Brain microvascular endothelial cell (primary cell): Measurements from ENCODE around the gene MMP1.

Experiments used
- DNase-seq: peaks from one replicate; pipeline ENCODE4 v3.0.0-alpha.2; 2020
- H3K27ac ChIP-seq: fragments of 250-450 bp; sonication (Bioruptor Pico); 2 replicates; pipeline ENCODE4 v1.5.1; 2020; ENCODE audit warnings: mild to moderate bottlenecking, moderate library complexity
- H3K27me3 ChIP-seq: fragments of 250-450 bp; sonication (Bioruptor Pico); replicated peaks from 2 replicates; pipeline ENCODE4 v1.5.1; 2020; ENCODE audit warnings: mild to moderate bottlenecking
- H3K36me3 ChIP-seq: fragments of 250-450 bp; sonication (Bioruptor Pico); replicated peaks from 2 replicates; pipeline ENCODE4 v1.5.1; 2020; ENCODE audit warnings: mild to moderate bottlenecking
- H3K4me3 ChIP-seq: 2 replicates; pipeline ENCODE4 v1.5.1; 2011; ENCODE audit warnings: low read depth, mild to moderate bottlenecking, control low read depth, low read length, moderate library complexity
- in situ Hi-C: cut with HindIII; loops from 2 replicates; pipeline ENCODE4 v1.10.0; 2017; ENCODE audit warnings: low sequenced_read_pairs, low pct_ligation_motif_present
- TF ChIP-seq, protein P1 (sequence below): IDR thresholded peaks from 2 replicates; pipeline ENCODE4 v1.5.1; 2011; ENCODE audit warnings: low read depth, mild to moderate bottlenecking, moderate library complexity, low read length, control low read depth, inconsistent platforms; ENCODE audit errors: missing control alignments

MMP1 gene

GRCh38 chr11:102837156-102837555 lies 39.2 kb upstream of the MMP1 start:
- no peak for DNase-seq
- Histone ChIP-seq H3K27ac (no peak overlapping the region), H3K36me3 (no peaks in the 10 kb centered on the region), H3K4me3 (no peak overlapping the region), H3K27me3 (no peaks in the 10 kb centered on the region)
- TF ChIP-seq, protein P1, sequence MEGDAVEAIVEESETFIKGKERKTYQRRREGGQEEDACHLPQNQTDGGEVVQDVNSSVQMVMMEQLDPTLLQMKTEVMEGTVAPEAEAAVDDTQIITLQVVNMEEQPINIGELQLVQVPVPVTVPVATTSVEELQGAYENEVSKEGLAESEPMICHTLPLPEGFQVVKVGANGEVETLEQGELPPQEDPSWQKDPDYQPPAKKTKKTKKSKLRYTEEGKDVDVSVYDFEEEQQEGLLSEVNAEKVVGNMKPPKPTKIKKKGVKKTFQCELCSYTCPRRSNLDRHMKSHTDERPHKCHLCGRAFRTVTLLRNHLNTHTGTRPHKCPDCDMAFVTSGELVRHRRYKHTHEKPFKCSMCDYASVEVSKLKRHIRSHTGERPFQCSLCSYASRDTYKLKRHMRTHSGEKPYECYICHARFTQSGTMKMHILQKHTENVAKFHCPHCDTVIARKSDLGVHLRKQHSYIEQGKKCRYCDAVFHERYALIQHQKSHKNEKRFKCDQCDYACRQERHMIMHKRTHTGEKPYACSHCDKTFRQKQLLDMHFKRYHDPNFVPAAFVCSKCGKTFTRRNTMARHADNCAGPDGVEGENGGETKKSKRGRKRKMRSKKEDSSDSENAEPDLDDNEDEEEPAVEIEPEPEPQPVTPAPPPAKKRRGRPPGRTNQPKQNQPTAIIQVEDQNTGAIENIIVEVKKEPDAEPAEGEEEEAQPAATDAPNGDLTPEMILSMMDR: no peak
- in situ Hi-C loops: no loop called here

GRCh38 chr11:102836290-102836875 lies 38.4 kb upstream of the MMP1 start:
- TF ChIP-seq, protein P1: no peak
- no peaks in the 10 kb centered on the region for H3K27me3 ChIP-seq
- no peak overlapping the region for H3K27ac ChIP-seq
- no peak overlapping the region for H3K4me3 ChIP-seq
- H3K36me3 ChIP-seq: no peaks in the 10 kb centered on the region
- in situ Hi-C loops: no loop called here
- peak; percentile 65 for DNase-seq

DNA sequence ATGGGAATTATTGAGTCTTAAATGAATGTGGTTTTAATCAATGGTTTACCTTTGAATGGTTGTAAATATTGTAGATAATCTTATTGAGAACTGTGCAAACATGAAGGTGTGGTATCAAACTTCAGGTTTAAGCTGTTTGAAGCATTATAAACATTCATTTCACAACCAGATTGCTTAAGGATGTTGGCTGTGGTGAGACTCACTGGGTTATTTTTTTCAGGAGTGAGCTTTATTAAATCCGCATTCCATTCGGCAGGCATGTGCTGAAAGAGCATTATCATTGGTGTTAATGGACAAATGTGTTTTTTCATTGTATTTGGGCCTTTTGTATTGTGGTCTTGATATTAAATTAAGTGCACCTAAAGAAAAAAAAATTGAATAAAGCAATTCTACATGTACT lies 35.8 kb upstream of the MMP1 start:
- no peak overlapping the region for H3K27ac ChIP-seq
- DNase-seq: no peak
- H3K27me3 ChIP-seq: no peaks in the 10 kb centered on the region
- in situ Hi-C loops: no loop called here
- H3K36me3 ChIP-seq: no peaks in the 10 kb centered on the region
- TF ChIP-seq, protein P1: no peak
- no peak overlapping the region for H3K4me3 ChIP-seq

DNA sequence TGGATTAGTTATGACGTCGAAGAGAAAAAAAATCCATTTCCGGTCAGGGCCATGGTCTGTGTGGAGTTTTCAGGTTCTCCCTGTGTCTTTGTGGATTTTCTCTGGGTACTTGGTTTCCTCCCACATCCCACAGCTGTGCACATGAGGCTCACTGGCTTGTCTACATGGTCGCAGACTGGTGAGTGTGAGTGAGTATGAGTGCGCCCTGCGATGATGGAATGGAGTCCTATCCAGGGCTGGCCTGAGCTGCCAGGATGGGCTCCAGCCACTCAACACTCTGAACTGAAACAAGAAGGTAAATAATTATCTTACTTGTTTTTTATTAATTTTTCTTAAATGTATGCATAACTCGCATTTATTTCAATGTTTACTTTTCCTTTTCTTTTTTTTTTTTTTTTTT lies 34.7 kb upstream of the MMP1 start:
- in situ Hi-C loops: no loop called here
- H3K27ac ChIP-seq: no peak overlapping the region
- H3K4me3 ChIP-seq: no peak overlapping the region

GRCh38 chr11:102831489-102832440 lies 33.8 kb upstream of the MMP1 start:
- Histone ChIP-seq H3K4me3 (peak overlapping the region; percentile 47), H3K27me3 (no peaks in the 10 kb centered on the region), H3K36me3 (no peaks in the 10 kb centered on the region), H3K27ac (no peak overlapping the region)
- in situ Hi-C loops: no loop called here
- TF ChIP-seq, protein P1: peak; percentile 87
- peak; percentile 51 for DNase-seq

More for the DNA sequence above, 34.7 kb upstream of the MMP1 start:
- no peaks in the 10 kb centered on the region for H3K36me3 ChIP-seq
- H3K27me3 ChIP-seq: no peaks in the 10 kb centered on the region
- DNase-seq: no peak
- TF ChIP-seq, protein P1: no peak
